ENCODE measurements around the gene GATD1.

The GATD1 gene

GRCh38 chr11:796565-797295 is 19.4 kb upstream of the GATD1 start:
- no peak for TF ChIP-seq CTCF (IDR thresholded peaks at IDR 0.05)

GRCh38 chr11:795634-796564 is 18.6 kb upstream of the GATD1 start:
- TF ChIP-seq CTCF (IDR thresholded peaks at IDR 0.05) = no peak

- no peak for TF ChIP-seq CTCF (IDR thresholded peaks at IDR 0.05)
These were observed 17.7 kb upstream of the GATD1 start for GRCh38 chr11:794766-795633.

- TF ChIP-seq CTCF (IDR thresholded peaks at IDR 0.05) = no peak
These were observed 16.9 kb upstream of the GATD1 start for GRCh38 chr11:794013-794765.

GRCh38 chr11:793556-793955 is 16.3 kb upstream of the GATD1 start:
- TF ChIP-seq CTCF (IDR thresholded peaks at IDR 0.05) = no peak

- TF ChIP-seq CTCF (IDR thresholded peaks at IDR 0.05) = no peak
These were observed 15.6 kb upstream of the GATD1 start for GRCh38 chr11:792873-793272.

GRCh38 chr11:792535-792821 is 15.2 kb upstream of the GATD1 start:
- TF ChIP-seq CTCF (IDR thresholded peaks at IDR 0.05) = no peak
